GM12875 (cell line): ENCODE data around the gene GJD4.
A peak's percentile ranks its signal among the peaks of the same experiment; 100 is the strongest.

Source experiments
- H3K4me3 ChIP-seq: one replicate; pipeline ENCODE4 v1.5.1; 2011; ENCODE audit warnings: low read depth, low read length, control low read depth
- CTCF ChIP-seq: IDR thresholded peaks from 2 replicates; pipeline ENCODE4 v1.5.1; 2011; ENCODE audit warnings: low read depth, mild to moderate bottlenecking, control low read depth, inconsistent platforms, low read length, moderate library complexity, borderline replicate concordance; ENCODE audit not compliant: insufficient read depth

Gene GJD4

GRCh38 chr10:35563261-35563891 is 41.8 kb upstream of the GJD4 start:
- peak; percentile 98 for TF ChIP-seq CTCF
- H3K4me3 ChIP-seq = no peak overlapping the region

- TF ChIP-seq CTCF = no peak
- H3K4me3 ChIP-seq = no peak overlapping the region
Measured at GRCh38 chr10:35564341-35564968, 40.7 kb upstream of the GJD4 start.

GRCh38 chr10:35565602-35566081 is 39.5 kb upstream of the GJD4 start:
- no peak overlapping the region for H3K4me3 ChIP-seq
- no peak for TF ChIP-seq CTCF

- no peak for TF ChIP-seq CTCF
- no peak overlapping the region for H3K4me3 ChIP-seq
Measured at GRCh38 chr10:35567951-35568350, 37.2 kb upstream of the GJD4 start.

- no peak overlapping the region for H3K4me3 ChIP-seq
- TF ChIP-seq CTCF = no peak
Measured at GRCh38 chr10:35568483-35569015, 36.6 kb upstream of the GJD4 start.

- no peak for TF ChIP-seq CTCF
- H3K4me3 ChIP-seq = no peak overlapping the region
Measured at GRCh38 chr10:35569111-35569707, 35.9 kb upstream of the GJD4 start.
